ENCODE measurements around the gene PTGDS. TPM values are rescaled to one million over a fixed set of nuclear protein-coding genes. Genes with fewer than 3 reads are reported as not detected.

The PTGDS gene
- total RNA-seq, 1 experiment from 2014 or later = not detected

- TF ChIP-seq, protein P1, sequence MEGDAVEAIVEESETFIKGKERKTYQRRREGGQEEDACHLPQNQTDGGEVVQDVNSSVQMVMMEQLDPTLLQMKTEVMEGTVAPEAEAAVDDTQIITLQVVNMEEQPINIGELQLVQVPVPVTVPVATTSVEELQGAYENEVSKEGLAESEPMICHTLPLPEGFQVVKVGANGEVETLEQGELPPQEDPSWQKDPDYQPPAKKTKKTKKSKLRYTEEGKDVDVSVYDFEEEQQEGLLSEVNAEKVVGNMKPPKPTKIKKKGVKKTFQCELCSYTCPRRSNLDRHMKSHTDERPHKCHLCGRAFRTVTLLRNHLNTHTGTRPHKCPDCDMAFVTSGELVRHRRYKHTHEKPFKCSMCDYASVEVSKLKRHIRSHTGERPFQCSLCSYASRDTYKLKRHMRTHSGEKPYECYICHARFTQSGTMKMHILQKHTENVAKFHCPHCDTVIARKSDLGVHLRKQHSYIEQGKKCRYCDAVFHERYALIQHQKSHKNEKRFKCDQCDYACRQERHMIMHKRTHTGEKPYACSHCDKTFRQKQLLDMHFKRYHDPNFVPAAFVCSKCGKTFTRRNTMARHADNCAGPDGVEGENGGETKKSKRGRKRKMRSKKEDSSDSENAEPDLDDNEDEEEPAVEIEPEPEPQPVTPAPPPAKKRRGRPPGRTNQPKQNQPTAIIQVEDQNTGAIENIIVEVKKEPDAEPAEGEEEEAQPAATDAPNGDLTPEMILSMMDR (IDR thresholded peaks at IDR 0.05; ENCODE audit: unreplicated experiment) = no peak
- Mint-ChIP-seq H3K4me1 (ENCODE audit: low read depth, unreplicated experiment) (peaks cover 11% of the 10 kb centered on the region), H3K4me3 (ENCODE audit: low read depth, unreplicated experiment) (peak within 1 kb of the TSS; percentile 54), H3K27ac (ENCODE audit: unreplicated experiment) (no peak within 1 kb of the TSS), H3K36me3 (ENCODE audit: insufficient read depth, unreplicated experiment) (peaks cover 18% of the 10 kb centered on the region), H3K27me3 (ENCODE audit: unreplicated experiment) (no peaks in the 10 kb centered on the region), H3K9me3 (ENCODE audit: low read depth, unreplicated experiment) (no peaks in the 10 kb centered on the region)
- no TSS peak for BruUV-seq (replicated peaks)
- DNase-seq = peak; percentile 51
- intact Hi-C loops (cut with micrococcal nuclease; ENCODE audit: unreplicated experiment) = no loop called here
- CTCF ChIA-PET = interaction anchor here (0.8 to 1.6 kb wide), 3 partner anchors 18 to 48 kb away, joined by 3 to 8 read pairs (median 4); no protein-coding TSS in a partner anchor
Observed at GRCh38 chr9:136996361-136997292, 19.3 kb downstream of the PTGDS start, which contains the start of gene CLIC3. Gene CLIC3 (minus strand): TSS chr9:136996568. CDS start chr9:136996543, 25 bp downstream.

DNA sequence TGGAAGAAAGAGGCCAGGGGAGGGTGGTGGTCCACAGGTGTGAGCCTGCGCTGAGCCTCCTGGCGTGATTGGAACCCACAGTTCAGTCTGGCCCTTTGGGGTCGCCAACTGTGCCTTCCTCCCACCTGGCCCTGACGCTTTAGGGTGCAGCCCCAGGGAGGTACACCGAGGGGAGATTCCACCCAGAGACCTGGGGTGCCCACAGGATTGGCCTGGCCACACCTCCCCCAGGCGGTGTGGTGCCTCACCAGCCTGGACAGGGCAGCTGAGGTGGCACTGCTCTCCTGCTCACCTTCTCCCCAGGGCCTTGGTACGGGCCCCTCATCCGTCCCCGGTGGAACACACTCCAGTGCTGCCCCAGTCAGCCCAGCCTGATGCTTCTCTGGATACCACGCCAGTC is 20.1 kb downstream of the PTGDS start:
- TF ChIP-seq, protein P1 (IDR thresholded peaks at IDR 0.05; ENCODE audit: unreplicated experiment) = no peak
- peaks cover 10% of the 10 kb centered on the region for H3K36me3 Mint-ChIP-seq (ENCODE audit: insufficient read depth, unreplicated experiment)
- no peak overlapping the region for H3K4me3 Mint-ChIP-seq (ENCODE audit: low read depth, unreplicated experiment)
- no TSS peak for BruUV-seq (replicated peaks)
- no peaks in the 10 kb centered on the region for H3K9me3 Mint-ChIP-seq (ENCODE audit: low read depth, unreplicated experiment)
- peaks cover 11% of the 10 kb centered on the region for H3K4me1 Mint-ChIP-seq (ENCODE audit: low read depth, unreplicated experiment)
- no peak for DNase-seq
- CTCF ChIA-PET = interaction anchor here (1.6 kb wide), 1 partner anchor 48 kb away, joined by 4 read pairs; no protein-coding TSS in a partner anchor
- H3K27ac Mint-ChIP-seq (ENCODE audit: unreplicated experiment) = no peak overlapping the region
- no peaks in the 10 kb centered on the region for H3K27me3 Mint-ChIP-seq (ENCODE audit: unreplicated experiment)
- intact Hi-C loops (cut with micrococcal nuclease; ENCODE audit: unreplicated experiment) = no loop called here

GRCh38 chr9:136997830-136998234 is 20.5 kb downstream of the PTGDS start:
- CTCF ChIA-PET = no interaction called here
- intact Hi-C loops (cut with micrococcal nuclease; ENCODE audit: unreplicated experiment) = no loop called here
- Mint-ChIP-seq H3K36me3 (ENCODE audit: insufficient read depth, unreplicated experiment) (peaks cover 6% of the 10 kb centered on the region), H3K4me1 (ENCODE audit: low read depth, unreplicated experiment) (peaks cover 11% of the 10 kb centered on the region), H3K27me3 (ENCODE audit: unreplicated experiment) (no peaks in the 10 kb centered on the region), H3K9me3 (ENCODE audit: low read depth, unreplicated experiment) (no peaks in the 10 kb centered on the region), H3K27ac (ENCODE audit: unreplicated experiment) (peak overlapping the region; percentile 12), H3K4me3 (ENCODE audit: low read depth, unreplicated experiment) (no peak overlapping the region)
- DNase-seq = no peak
- TF ChIP-seq, protein P1 (IDR thresholded peaks at IDR 0.05; ENCODE audit: unreplicated experiment) = no peak
- BruUV-seq (replicated peaks) = no TSS peak

DNA sequence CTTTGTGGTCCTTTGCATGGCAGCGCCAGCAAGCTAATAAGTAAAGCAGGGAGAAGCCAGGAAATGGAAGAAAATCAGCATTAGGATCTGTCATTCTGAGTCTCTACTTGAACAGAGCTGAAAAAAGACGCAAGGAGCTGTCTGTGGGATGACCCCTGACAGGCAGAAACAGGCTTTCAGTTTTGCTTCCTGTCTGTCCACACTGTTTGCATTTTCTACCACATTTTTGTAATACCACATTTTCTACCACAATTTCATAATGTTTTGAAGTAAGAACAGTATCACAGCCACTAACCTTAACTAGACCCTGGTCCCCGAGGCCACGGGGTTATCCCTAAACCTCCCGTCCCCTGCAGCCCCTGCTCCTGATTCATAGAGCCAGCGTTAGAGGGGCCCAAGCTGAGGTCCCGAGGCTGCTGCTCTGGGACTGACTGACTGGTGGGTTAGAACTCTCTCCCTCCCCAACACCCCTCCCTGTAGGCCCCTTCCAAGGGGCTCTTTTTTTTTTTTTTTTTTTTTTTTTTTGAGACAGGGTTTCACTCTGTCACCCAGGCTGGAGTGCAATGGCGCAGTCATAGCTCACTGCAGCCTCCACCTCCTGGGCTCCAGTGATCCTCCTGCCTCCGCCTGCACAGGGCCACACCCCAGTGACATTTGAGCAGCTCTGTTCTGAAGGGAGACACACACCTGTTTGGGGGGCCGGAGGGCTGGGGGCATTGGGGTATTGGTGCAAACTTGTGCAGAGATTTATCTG is 23.1 kb downstream of the PTGDS start:
- CTCF ChIA-PET = no interaction called here
- no peak for DNase-seq
- no peak overlapping the region for H3K4me3 Mint-ChIP-seq (ENCODE audit: low read depth, unreplicated experiment)
- TF ChIP-seq, protein P1 (IDR thresholded peaks at IDR 0.05; ENCODE audit: unreplicated experiment) = no peak
- peaks cover 6% of the 10 kb centered on the region for H3K36me3 Mint-ChIP-seq (ENCODE audit: insufficient read depth, unreplicated experiment)
- H3K4me1 Mint-ChIP-seq (ENCODE audit: low read depth, unreplicated experiment) = peaks cover 11% of the 10 kb centered on the region
- H3K27ac Mint-ChIP-seq (ENCODE audit: unreplicated experiment) = no peak overlapping the region
- H3K27me3 Mint-ChIP-seq (ENCODE audit: unreplicated experiment) = no peaks in the 10 kb centered on the region
- peaks cover 5% of the 10 kb centered on the region for H3K9me3 Mint-ChIP-seq (ENCODE audit: low read depth, unreplicated experiment)
- intact Hi-C loops (cut with micrococcal nuclease; ENCODE audit: unreplicated experiment) = no loop called here
- BruUV-seq (replicated peaks) = no TSS peak
